ENCODE results near the gene RFX4. TPM values are rescaled to one million over a fixed set of nuclear protein-coding genes. Genes with fewer than 3 reads are reported as not detected.

The RFX4 gene
- total and polyA plus RNA-seq, 10 of the 15 experiments (the other 5 are each of a cell fraction or from before 2014, with no cell fraction given), result 0.02 to 0.23 TPM; not detected in 8

DNA sequence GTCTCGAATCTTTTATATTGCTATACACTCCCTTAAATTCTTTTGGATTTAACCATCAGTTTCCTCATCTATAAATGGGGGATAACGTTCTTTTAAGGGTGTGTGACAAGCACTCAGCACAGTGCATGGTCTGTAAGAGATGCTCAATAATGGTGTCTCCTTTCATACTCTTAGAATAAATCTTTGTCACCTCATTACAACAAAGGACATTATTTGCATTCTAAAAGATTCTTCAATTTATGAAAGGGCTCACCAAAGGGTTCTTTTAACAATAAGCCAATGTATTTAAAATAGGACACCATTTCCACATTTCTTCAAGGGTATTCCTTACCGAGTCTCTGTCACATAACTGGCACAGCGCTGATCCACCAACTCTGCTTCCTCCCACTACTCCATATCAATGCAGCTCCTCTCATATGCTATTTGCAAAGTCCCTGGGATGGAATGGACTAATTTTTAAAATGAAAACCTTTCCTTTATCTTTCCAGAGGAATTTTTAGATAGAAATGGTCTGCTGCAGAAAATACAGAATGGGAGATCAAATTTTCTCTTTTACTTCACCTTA, 162.5 kb downstream of the RFX4 start (continued):
- TF ChIP-seq CTCF (IDR thresholded peaks at IDR 0.05 in 2 of 3, conservative IDR thresholded peaks at IDR 0.05 in 1 of 3; ENCODE audit: control insufficient read depth in 2 of 3, extremely low read depth in 1 of 3, insufficient read depth in 1 of 3, low read depth in 3 of 3, low read length in 3 of 3) (no peak), CBX5 (IDR thresholded peaks at IDR 0.05; ENCODE audit: low read depth) (no peak), KDM1A (IDR thresholded peaks at IDR 0.05; ENCODE audit: borderline replicate concordance) (no peak), NFYA (IDR thresholded peaks at IDR 0.05; ENCODE audit: borderline replicate concordance, low read depth, low read length) (no peak), CEBPB (IDR thresholded peaks at IDR 0.05; ENCODE audit: borderline replicate concordance in 1 of 2, low read depth in 2 of 2, low read length in 2 of 2) (no peak), RFX5 (IDR thresholded peaks at IDR 0.05; ENCODE audit: low read depth, low read length) (no peak), SREBF1 (IDR thresholded peaks at IDR 0.05; ENCODE audit: low read length) (no peak), WRNIP1 (IDR thresholded peaks at IDR 0.05; ENCODE audit: borderline replicate concordance, low read depth, low read length) (no peak), ZBED1 (IDR thresholded peaks at IDR 0.05; ENCODE audit: borderline replicate concordance) (no peak), NR2F1 (conservative IDR thresholded peaks at IDR 0.05) (no peak)
- TF ChIP-seq, protein P1, sequence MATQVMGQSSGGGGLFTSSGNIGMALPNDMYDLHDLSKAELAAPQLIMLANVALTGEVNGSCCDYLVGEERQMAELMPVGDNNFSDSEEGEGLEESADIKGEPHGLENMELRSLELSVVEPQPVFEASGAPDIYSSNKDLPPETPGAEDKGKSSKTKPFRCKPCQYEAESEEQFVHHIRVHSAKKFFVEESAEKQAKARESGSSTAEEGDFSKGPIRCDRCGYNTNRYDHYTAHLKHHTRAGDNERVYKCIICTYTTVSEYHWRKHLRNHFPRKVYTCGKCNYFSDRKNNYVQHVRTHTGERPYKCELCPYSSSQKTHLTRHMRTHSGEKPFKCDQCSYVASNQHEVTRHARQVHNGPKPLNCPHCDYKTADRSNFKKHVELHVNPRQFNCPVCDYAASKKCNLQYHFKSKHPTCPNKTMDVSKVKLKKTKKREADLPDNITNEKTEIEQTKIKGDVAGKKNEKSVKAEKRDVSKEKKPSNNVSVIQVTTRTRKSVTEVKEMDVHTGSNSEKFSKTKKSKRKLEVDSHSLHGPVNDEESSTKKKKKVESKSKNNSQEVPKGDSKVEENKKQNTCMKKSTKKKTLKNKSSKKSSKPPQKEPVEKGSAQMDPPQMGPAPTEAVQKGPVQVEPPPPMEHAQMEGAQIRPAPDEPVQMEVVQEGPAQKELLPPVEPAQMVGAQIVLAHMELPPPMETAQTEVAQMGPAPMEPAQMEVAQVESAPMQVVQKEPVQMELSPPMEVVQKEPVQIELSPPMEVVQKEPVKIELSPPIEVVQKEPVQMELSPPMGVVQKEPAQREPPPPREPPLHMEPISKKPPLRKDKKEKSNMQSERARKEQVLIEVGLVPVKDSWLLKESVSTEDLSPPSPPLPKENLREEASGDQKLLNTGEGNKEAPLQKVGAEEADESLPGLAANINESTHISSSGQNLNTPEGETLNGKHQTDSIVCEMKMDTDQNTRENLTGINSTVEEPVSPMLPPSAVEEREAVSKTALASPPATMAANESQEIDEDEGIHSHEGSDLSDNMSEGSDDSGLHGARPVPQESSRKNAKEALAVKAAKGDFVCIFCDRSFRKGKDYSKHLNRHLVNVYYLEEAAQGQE (IDR thresholded peaks at IDR 0.05; ENCODE audit: low read depth, low read length), result no peak
- TF ChIP-seq, protein P2, sequence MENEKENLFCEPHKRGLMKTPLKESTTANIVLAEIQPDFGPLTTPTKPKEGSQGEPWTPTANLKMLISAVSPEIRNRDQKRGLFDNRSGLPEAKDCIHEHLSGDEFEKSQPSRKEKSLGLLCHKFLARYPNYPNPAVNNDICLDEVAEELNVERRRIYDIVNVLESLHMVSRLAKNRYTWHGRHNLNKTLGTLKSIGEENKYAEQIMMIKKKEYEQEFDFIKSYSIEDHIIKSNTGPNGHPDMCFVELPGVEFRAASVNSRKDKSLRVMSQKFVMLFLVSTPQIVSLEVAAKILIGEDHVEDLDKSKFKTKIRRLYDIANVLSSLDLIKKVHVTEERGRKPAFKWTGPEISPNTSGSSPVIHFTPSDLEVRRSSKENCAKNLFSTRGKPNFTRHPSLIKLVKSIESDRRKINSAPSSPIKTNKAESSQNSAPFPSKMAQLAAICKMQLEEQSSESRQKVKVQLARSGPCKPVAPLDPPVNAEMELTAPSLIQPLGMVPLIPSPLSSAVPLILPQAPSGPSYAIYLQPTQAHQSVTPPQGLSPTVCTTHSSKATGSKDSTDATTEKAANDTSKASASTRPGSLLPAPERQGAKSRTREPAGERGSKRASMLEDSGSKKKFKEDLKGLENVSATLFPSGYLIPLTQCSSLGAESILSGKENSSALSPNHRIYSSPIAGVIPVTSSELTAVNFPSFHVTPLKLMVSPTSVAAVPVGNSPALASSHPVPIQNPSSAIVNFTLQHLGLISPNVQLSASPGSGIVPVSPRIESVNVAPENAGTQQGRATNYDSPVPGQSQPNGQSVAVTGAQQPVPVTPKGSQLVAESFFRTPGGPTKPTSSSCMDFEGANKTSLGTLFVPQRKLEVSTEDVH (IDR thresholded peaks at IDR 0.05; ENCODE audit: low read depth, partially characterized antibody), result no peak
- TF ChIP-seq, protein P3, sequence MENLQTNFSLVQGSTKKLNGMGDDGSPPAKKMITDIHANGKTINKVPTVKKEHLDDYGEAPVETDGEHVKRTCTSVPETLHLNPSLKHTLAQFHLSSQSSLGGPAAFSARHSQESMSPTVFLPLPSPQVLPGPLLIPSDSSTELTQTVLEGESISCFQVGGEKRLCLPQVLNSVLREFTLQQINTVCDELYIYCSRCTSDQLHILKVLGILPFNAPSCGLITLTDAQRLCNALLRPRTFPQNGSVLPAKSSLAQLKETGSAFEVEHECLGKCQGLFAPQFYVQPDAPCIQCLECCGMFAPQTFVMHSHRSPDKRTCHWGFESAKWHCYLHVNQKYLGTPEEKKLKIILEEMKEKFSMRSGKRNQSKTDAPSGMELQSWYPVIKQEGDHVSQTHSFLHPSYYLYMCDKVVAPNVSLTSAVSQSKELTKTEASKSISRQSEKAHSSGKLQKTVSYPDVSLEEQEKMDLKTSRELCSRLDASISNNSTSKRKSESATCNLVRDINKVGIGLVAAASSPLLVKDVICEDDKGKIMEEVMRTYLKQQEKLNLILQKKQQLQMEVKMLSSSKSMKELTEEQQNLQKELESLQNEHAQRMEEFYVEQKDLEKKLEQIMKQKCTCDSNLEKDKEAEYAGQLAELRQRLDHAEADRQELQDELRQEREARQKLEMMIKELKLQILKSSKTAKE (IDR thresholded peaks at IDR 0.05; ENCODE audit: low read depth, poor library complexity, severe bottlenecking), result no peak

All from GM12878 (cell line).